SK-N-MC (cell line): Measurements from ENCODE around the gene CAMTA1.

Experiments used
- EZH2 ChIP-seq: fragments of 200-600 bp; sonication (generic); IDR thresholded peaks from one replicate; pipeline ENCODE4 v1.6.1; 2017; ENCODE audit warnings: antibody characterized with exemption
- POLR2AphosphoS5 ChIP-seq: IDR thresholded peaks from 2 replicates; pipeline ENCODE4 v1.6.1; 2012; ENCODE audit warnings: mild to moderate bottlenecking, low read depth, low read length, borderline replicate concordance

- TF ChIP-seq EZH2 (no peak), POLR2AphosphoS5 (no peak)
These were observed 391.8 kb downstream of the CAMTA1 start for GRCh38 chr1:7177021-7177420.
